ENCODE measurements around the gene CADM2. TPM values are rescaled to one million over a fixed set of nuclear protein-coding genes. Genes with fewer than 3 reads are reported as not detected.

The CADM2 gene
- total RNA-seq, 1 donor from 2014 or later = not detected

DNA sequence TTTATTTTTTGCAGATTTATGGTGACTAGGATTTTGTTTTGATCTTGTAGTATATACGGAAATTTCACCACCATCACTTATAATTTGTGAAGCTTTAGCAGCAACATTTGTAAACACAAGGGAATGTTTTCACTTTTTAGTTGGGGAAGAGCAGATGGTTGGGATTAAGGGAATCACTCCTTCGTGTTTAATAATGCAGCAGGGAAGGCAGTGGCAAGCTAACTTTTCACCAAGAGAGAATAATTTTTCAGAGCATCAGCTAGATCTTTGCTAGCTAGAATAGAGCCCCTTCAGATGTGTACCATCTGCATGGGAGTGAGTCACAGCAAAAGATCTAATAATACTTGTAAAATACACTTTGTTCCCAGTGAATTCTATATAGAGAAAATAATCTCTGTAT is 632.7 kb downstream of the CADM2 start:
- no peak for DNase-seq
- Mint-ChIP-seq H3K4me1 (no peaks in the 10 kb centered on the region), H3K27me3 (no peaks in the 10 kb centered on the region), H3K36me3 (ENCODE audit: low read depth) (no peaks in the 10 kb centered on the region), H3K4me3 (no peak overlapping the region), H3K9me3 (no peaks in the 10 kb centered on the region), H3K27ac (no peak overlapping the region)
- intact Hi-C loops (cut with micrococcal nuclease) = no loop called here

DNA sequence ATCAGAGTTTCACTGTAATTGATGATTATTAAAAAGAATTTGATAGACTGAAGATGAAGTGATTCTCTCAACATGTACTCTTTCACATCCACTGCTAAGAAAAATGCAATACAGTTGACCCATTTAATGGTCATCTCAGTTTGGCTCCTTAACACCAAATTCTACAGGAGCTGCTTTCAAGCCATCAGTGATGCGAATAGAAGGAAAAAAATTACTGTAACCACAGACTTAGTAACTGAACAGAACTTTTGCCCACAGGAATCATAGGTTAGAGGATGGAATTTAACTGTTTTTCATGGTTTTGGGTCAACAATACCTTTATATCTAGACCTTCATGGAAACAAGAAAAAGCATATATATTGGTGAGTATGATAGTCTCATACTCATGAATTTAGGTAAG is 633.5 kb downstream of the CADM2 start:
- Mint-ChIP-seq H3K4me1 (no peaks in the 10 kb centered on the region), H3K9me3 (no peaks in the 10 kb centered on the region), H3K27ac (no peak overlapping the region), H3K36me3 (ENCODE audit: low read depth) (no peaks in the 10 kb centered on the region), H3K27me3 (no peaks in the 10 kb centered on the region), H3K4me3 (no peak overlapping the region)
- intact Hi-C loops (cut with micrococcal nuclease) = no loop called here
- no peak for DNase-seq

DNA sequence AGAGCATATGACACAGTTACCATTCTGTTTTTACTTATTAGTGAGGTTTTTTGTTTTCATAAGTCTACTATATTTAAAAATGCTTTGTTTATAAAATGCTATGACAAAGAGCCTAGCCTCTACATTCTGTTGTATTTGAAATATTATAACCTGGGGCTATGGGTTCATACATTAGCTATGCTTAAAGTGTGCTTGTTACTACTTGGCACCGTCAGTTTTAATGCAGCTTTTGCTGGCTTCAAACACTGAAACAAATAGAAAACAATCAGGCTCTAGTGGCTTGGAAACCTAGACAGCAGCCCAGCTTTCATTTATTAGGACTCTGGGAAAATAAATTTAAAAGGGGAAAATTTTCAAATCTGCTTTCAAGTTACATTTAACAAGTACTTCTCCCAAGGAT is 635.9 kb downstream of the CADM2 start:
- no peak for DNase-seq
- no peaks in the 10 kb centered on the region for H3K4me1 Mint-ChIP-seq
- H3K27ac Mint-ChIP-seq = no peak overlapping the region
- no peaks in the 10 kb centered on the region for H3K36me3 Mint-ChIP-seq (ENCODE audit: low read depth)
- H3K27me3 Mint-ChIP-seq = no peaks in the 10 kb centered on the region
- no peak overlapping the region for H3K4me3 Mint-ChIP-seq
- intact Hi-C loops (cut with micrococcal nuclease) = no loop called here
- H3K9me3 Mint-ChIP-seq = no peaks in the 10 kb centered on the region

GRCh38 chr3:85603378-85603777 is 644.6 kb downstream of the CADM2 start:
- Mint-ChIP-seq H3K27me3 (no peaks in the 10 kb centered on the region), H3K9me3 (no peaks in the 10 kb centered on the region), H3K4me3 (no peak overlapping the region), H3K4me1 (no peaks in the 10 kb centered on the region), H3K36me3 (ENCODE audit: low read depth) (no peaks in the 10 kb centered on the region), H3K27ac (no peak overlapping the region)
- DNase-seq = no peak
- intact Hi-C loops (cut with micrococcal nuclease) = no loop called here

DNA sequence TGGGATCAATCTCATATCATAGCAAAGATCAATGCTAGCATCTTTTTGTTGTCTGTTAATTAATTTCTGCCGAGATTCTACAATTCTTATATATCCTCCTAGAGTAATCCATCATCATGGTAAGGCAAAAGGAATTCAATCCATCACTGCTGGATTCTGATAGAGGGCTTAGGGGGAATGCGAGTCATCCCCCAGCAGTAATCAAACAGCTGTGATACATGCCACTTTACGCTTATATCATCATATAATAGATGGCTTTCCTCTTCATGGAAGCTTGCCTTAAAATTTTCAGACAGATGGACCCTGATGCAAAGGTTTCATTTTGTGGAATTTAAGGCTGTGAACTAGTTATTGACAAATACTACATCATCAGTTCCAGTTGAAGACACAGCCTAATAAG is 645.9 kb downstream of the CADM2 start:
- no peak for DNase-seq
- no peaks in the 10 kb centered on the region for H3K27me3 Mint-ChIP-seq
- H3K27ac Mint-ChIP-seq = no peak overlapping the region
- no peaks in the 10 kb centered on the region for H3K9me3 Mint-ChIP-seq
- intact Hi-C loops (cut with micrococcal nuclease) = no loop called here
- no peak overlapping the region for H3K4me3 Mint-ChIP-seq
- H3K4me1 Mint-ChIP-seq = no peaks in the 10 kb centered on the region
- no peaks in the 10 kb centered on the region for H3K36me3 Mint-ChIP-seq (ENCODE audit: low read depth)

DNA sequence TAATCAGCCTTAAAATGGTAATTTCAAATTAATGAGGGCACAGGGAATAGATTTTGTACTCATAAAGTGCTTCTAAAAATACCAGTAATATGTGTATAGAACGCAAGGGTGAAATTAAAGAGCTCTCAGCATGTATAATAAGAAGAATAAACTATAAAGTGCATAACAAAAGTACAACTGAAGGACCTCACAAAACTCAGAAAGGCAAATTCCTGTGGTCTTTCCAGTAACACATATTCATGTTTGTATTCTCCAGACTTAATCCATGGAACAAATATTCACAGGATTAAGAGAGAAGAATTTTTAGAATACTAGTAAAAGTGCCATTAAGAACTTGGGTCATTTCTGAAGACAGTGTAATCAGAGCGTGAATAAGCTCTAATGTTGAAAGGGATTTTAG is 646.3 kb downstream of the CADM2 start:
- H3K4me3 Mint-ChIP-seq = no peak overlapping the region
- no peaks in the 10 kb centered on the region for H3K36me3 Mint-ChIP-seq (ENCODE audit: low read depth)
- H3K27ac Mint-ChIP-seq = no peak overlapping the region
- intact Hi-C loops (cut with micrococcal nuclease) = no loop called here
- no peaks in the 10 kb centered on the region for H3K9me3 Mint-ChIP-seq
- no peaks in the 10 kb centered on the region for H3K27me3 Mint-ChIP-seq
- H3K4me1 Mint-ChIP-seq = no peaks in the 10 kb centered on the region
- no peak for DNase-seq

GRCh38 chr3:85626662-85627061 is 667.9 kb downstream of the CADM2 start:
- Mint-ChIP-seq H3K9me3 (no peaks in the 10 kb centered on the region), H3K27ac (no peak overlapping the region), H3K4me3 (no peak overlapping the region), H3K4me1 (no peaks in the 10 kb centered on the region), H3K36me3 (ENCODE audit: low read depth) (no peaks in the 10 kb centered on the region), H3K27me3 (no peaks in the 10 kb centered on the region)
- no peak for DNase-seq
- intact Hi-C loops (cut with micrococcal nuclease) = no loop called here

- no peak for DNase-seq
- H3K27me3 Mint-ChIP-seq = no peaks in the 10 kb centered on the region
- H3K4me3 Mint-ChIP-seq = no peak overlapping the region
- H3K4me1 Mint-ChIP-seq = no peaks in the 10 kb centered on the region
- H3K36me3 Mint-ChIP-seq (ENCODE audit: low read depth) = no peaks in the 10 kb centered on the region
- intact Hi-C loops (cut with micrococcal nuclease) = no loop called here
- no peaks in the 10 kb centered on the region for H3K9me3 Mint-ChIP-seq
- no peak overlapping the region for H3K27ac Mint-ChIP-seq
Observed at GRCh38 chr3:85627932-85628331, 669.1 kb downstream of the CADM2 start.

GRCh38 chr3:85631070-85631469 is 672.3 kb downstream of the CADM2 start:
- DNase-seq = no peak
- Mint-ChIP-seq H3K9me3 (no peaks in the 10 kb centered on the region), H3K4me1 (no peaks in the 10 kb centered on the region), H3K36me3 (ENCODE audit: low read depth) (no peaks in the 10 kb centered on the region), H3K27ac (no peak overlapping the region), H3K4me3 (no peak overlapping the region), H3K27me3 (no peaks in the 10 kb centered on the region)
- intact Hi-C loops (cut with micrococcal nuclease) = no loop called here

DNA sequence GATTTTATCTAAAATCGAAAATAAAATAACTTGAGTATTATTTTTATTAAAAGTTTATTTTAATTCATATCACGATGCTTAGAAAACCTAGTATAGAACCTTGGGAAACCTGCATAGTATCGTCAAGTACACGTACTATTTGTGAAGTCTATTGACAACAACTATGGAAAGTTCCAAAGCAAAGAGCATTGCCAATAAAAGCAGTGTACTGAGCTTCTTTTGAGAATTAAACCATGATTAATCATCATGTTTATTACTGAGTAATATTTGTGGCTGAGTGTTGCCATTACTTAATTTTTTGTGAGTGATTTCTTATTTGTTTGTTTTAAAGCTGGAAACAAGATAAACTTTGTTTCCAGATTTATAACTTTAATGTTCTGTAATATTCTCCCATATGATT is 674.1 kb downstream of the CADM2 start:
- Mint-ChIP-seq H3K4me3 (no peak overlapping the region), H3K27ac (no peak overlapping the region), H3K9me3 (no peaks in the 10 kb centered on the region), H3K36me3 (ENCODE audit: low read depth) (no peaks in the 10 kb centered on the region), H3K4me1 (no peaks in the 10 kb centered on the region), H3K27me3 (no peaks in the 10 kb centered on the region)
- DNase-seq = no peak
- intact Hi-C loops (cut with micrococcal nuclease) = no loop called here

DNA sequence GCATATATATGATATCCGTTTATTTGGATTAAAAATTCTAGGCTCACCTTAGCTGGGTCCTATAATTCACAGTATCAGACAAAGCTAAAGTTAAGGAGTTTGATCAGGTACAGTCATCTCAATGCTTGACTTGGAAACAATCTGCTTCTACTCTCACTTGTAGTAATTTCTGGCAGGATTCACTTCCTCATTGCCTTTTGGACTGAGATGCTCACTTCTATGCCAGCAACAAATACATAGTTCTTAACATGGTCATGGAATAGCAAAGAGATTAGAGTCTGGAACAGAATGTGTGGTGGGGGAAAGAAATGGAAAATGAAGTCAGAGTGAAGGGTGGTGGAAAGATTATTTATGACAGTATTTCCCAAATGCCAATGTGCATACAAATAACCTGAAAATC is 693.6 kb downstream of the CADM2 start:
- Mint-ChIP-seq H3K4me1 (no peaks in the 10 kb centered on the region), H3K36me3 (ENCODE audit: low read depth) (no peaks in the 10 kb centered on the region), H3K27me3 (no peaks in the 10 kb centered on the region), H3K9me3 (no peaks in the 10 kb centered on the region), H3K4me3 (no peak overlapping the region), H3K27ac (no peak overlapping the region)
- DNase-seq = no peak
- intact Hi-C loops (cut with micrococcal nuclease) = no loop called here

DNA sequence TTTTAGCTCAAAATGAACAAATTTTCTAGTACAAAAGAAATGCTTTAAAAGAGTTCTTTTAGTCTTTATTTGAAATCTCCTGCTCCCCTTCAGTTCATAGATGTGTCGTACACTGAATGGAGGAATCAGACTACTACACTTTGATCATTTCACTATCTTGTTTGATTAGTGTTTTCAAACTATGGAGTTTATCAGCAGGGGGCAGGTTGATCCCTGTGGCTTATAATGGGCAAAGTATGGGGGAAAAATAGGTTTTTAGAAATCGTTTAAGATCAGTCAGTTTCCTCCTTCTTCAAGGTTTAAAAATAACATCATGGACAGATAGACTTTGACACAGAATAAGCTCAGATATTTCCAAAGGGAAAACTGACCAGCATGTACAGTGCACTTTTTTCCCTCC is 701.7 kb downstream of the CADM2 start:
- Mint-ChIP-seq H3K27me3 (no peaks in the 10 kb centered on the region), H3K4me1 (no peaks in the 10 kb centered on the region), H3K4me3 (no peak overlapping the region), H3K9me3 (no peaks in the 10 kb centered on the region), H3K27ac (no peak overlapping the region), H3K36me3 (ENCODE audit: low read depth) (no peaks in the 10 kb centered on the region)
- no peak for DNase-seq
- intact Hi-C loops (cut with micrococcal nuclease) = no loop called here

- no peaks in the 10 kb centered on the region for H3K27me3 Mint-ChIP-seq
- H3K4me1 Mint-ChIP-seq = no peaks in the 10 kb centered on the region
- H3K27ac Mint-ChIP-seq = no peak overlapping the region
- intact Hi-C loops (cut with micrococcal nuclease) = no loop called here
- H3K9me3 Mint-ChIP-seq = no peaks in the 10 kb centered on the region
- DNase-seq = no peak
- H3K36me3 Mint-ChIP-seq (ENCODE audit: low read depth) = no peaks in the 10 kb centered on the region
- no peak overlapping the region for H3K4me3 Mint-ChIP-seq
Observed at GRCh38 chr3:85662462-85662861, 703.7 kb downstream of the CADM2 start.

- no peak overlapping the region for H3K4me3 Mint-ChIP-seq
- no peaks in the 10 kb centered on the region for H3K9me3 Mint-ChIP-seq
- H3K27me3 Mint-ChIP-seq = no peaks in the 10 kb centered on the region
- H3K4me1 Mint-ChIP-seq = no peaks in the 10 kb centered on the region
- H3K36me3 Mint-ChIP-seq (ENCODE audit: low read depth) = no peaks in the 10 kb centered on the region
- intact Hi-C loops (cut with micrococcal nuclease) = no loop called here
- no peak overlapping the region for H3K27ac Mint-ChIP-seq
- no peak for DNase-seq
Observed at GRCh38 chr3:85667744-85668143, 709.0 kb downstream of the CADM2 start.

DNA sequence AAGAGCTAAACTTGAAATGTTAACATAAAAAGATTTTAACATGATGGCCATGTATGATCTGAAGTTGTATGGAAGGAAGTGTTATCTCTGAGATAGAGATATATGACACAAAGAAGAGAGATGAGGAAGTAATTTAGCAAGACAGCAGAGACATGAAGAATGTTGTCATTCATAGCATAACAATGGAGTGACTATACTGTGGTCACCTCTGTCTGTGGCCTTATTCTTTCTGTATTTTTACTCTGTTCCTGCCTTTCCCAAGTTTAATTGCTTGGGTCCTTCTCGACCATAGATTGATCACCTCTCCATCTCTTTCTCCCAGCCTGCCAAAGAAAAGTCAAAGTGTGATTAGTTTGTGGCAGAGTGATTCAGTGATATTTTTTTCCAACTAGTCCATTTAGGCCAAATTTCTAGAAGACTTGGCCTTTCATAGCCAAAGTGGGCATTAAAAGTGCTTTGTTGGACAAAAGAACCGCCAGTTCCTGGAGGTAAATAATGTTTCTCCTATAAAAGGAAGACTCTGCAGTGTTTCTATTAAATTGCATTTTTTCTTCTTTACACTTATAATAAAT is 711.9 kb downstream of the CADM2 start:
- no peaks in the 10 kb centered on the region for H3K4me1 Mint-ChIP-seq
- H3K9me3 Mint-ChIP-seq = no peaks in the 10 kb centered on the region
- intact Hi-C loops (cut with micrococcal nuclease) = no loop called here

More for the DNA sequence above, 711.9 kb downstream of the CADM2 start:
- no peak overlapping the region for H3K27ac Mint-ChIP-seq
- no peaks in the 10 kb centered on the region for H3K36me3 Mint-ChIP-seq (ENCODE audit: low read depth)
- H3K4me3 Mint-ChIP-seq = no peak overlapping the region
- no peak for DNase-seq
- H3K27me3 Mint-ChIP-seq = no peaks in the 10 kb centered on the region
